NCI-H345 treated with DMSO at 0.1 percent for 48 hours (cell line): Measurements from ENCODE around the gene TULP4.
"Not testable (repeated sequence)": the region's sequence is repeated elsewhere in the genome, so short reads cannot be mapped to it uniquely, and the experiment has no call there.

ENCODE experiments used
- DNase-seq: peaks from one replicate; lab custom pipeline; 2025; ENCODE audit not compliant: unreplicated experiment; lab: John Stamatoyannopoulos, UW

Gene TULP4

GRCh38 chr6:158388727-158389126 is 76.5 kb downstream of the TULP4 start:
- no peak for DNase-seq

GRCh38 chr6:158389193-158389919 is 77.1 kb downstream of the TULP4 start:
- no peak for DNase-seq

GRCh38 chr6:158391276-158391675 is 79.0 kb downstream of the TULP4 start:
- no peak for DNase-seq

- DNase-seq, result not testable (repeated sequence)
These were observed 79.7 kb downstream of the TULP4 start for GRCh38 chr6:158391977-158392376.

GRCh38 chr6:158396136-158396535 is 83.9 kb downstream of the TULP4 start:
- DNase-seq, result no peak

GRCh38 chr6:158397578-158397977 is 85.3 kb downstream of the TULP4 start:
- no peak for DNase-seq

- no peak for DNase-seq
These were observed 86.2 kb downstream of the TULP4 start for GRCh38 chr6:158398252-158399024.

- DNase-seq, result no peak
These were observed 86.9 kb downstream of the TULP4 start for GRCh38 chr6:158399040-158399700.

- no peak for DNase-seq
These were observed 89.9 kb downstream of the TULP4 start for GRCh38 chr6:158402184-158402583.

- DNase-seq, result not testable (repeated sequence)
These were observed 93.1 kb downstream of the TULP4 start for GRCh38 chr6:158405321-158405831.

- DNase-seq, result no peak
These were observed 93.7 kb downstream of the TULP4 start for GRCh38 chr6:158405933-158406332.

- DNase-seq, result no peak
These were observed 94.5 kb downstream of the TULP4 start for GRCh38 chr6:158406736-158407135.

- DNase-seq, result no peak
These were observed 95.7 kb downstream of the TULP4 start for GRCh38 chr6:158408013-158408412.

- DNase-seq, result no peak
These were observed 96.4 kb downstream of the TULP4 start for GRCh38 chr6:158408552-158409130.

- no peak for DNase-seq
These were observed 97.2 kb downstream of the TULP4 start for GRCh38 chr6:158409451-158409850.

- DNase-seq, result no peak
These were observed 98.5 kb downstream of the TULP4 start for GRCh38 chr6:158410784-158411183.

- no peak for DNase-seq
These were observed 99.7 kb downstream of the TULP4 start for GRCh38 chr6:158411998-158412397.

- DNase-seq, result no peak
These were observed 100.8 kb downstream of the TULP4 start for GRCh38 chr6:158413028-158413427.

- DNase-seq, result no peak
These were observed 101.7 kb downstream of the TULP4 start for GRCh38 chr6:158413814-158414565.

GRCh38 chr6:158414851-158415262 is 102.6 kb downstream of the TULP4 start:
- no peak for DNase-seq

- DNase-seq, result no peak
These were observed 103.4 kb downstream of the TULP4 start for GRCh38 chr6:158415666-158416065.
